DND-41 (cell line): ENCODE measurements around the gene PGAP3.

ENCODE experiments used
- EZH2 ChIP-seq: IDR thresholded peaks from 3 replicates; pipeline ENCODE4 v1.6.1; 2012; ENCODE audit warnings: borderline replicate concordance, low read depth, mild to moderate bottlenecking, moderate library complexity, low read length, inconsistent platforms; ENCODE audit not compliant: severe bottlenecking
- TF ChIP-seq, protein P1 (sequence below): IDR thresholded peaks from 2 replicates; pipeline ENCODE4 v1.5.1; 2012; ENCODE audit warnings: borderline replicate concordance, low read length, moderate library complexity, mild to moderate bottlenecking; ENCODE audit not compliant: poor library complexity, severe bottlenecking; ENCODE audit errors: extremely low read depth

DNA sequence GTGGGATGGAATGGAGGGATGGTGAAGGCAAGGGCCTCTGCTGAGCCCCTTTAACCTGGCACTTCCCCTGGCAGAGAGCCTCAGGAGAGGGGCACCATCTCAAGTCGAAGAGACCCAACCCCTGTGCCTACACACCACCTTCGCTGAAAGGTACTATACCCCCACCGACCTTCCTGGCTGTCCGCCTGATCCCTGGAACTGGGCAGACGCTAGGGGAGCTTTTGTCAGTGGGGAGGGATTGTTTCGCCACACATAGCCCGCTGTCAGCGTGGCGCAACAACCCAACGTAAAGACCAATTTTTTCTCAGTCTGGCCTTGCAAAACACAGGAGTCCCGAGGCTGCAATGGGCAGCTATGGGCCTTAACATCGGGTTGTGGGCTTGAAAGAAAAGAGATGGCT, 58.0 kb downstream of the PGAP3 start:
- TF ChIP-seq, protein P1, sequence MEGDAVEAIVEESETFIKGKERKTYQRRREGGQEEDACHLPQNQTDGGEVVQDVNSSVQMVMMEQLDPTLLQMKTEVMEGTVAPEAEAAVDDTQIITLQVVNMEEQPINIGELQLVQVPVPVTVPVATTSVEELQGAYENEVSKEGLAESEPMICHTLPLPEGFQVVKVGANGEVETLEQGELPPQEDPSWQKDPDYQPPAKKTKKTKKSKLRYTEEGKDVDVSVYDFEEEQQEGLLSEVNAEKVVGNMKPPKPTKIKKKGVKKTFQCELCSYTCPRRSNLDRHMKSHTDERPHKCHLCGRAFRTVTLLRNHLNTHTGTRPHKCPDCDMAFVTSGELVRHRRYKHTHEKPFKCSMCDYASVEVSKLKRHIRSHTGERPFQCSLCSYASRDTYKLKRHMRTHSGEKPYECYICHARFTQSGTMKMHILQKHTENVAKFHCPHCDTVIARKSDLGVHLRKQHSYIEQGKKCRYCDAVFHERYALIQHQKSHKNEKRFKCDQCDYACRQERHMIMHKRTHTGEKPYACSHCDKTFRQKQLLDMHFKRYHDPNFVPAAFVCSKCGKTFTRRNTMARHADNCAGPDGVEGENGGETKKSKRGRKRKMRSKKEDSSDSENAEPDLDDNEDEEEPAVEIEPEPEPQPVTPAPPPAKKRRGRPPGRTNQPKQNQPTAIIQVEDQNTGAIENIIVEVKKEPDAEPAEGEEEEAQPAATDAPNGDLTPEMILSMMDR: no peak
- no peak for TF ChIP-seq EZH2
